ENCODE results near the gene FOXL3.
A peak's percentile ranks its signal among the peaks of the same experiment; 100 is the strongest.
"Not testable (repeated sequence)": the region's sequence is repeated elsewhere in the genome, so short reads cannot be mapped to it uniquely, and the experiment has no call there.

DNA sequence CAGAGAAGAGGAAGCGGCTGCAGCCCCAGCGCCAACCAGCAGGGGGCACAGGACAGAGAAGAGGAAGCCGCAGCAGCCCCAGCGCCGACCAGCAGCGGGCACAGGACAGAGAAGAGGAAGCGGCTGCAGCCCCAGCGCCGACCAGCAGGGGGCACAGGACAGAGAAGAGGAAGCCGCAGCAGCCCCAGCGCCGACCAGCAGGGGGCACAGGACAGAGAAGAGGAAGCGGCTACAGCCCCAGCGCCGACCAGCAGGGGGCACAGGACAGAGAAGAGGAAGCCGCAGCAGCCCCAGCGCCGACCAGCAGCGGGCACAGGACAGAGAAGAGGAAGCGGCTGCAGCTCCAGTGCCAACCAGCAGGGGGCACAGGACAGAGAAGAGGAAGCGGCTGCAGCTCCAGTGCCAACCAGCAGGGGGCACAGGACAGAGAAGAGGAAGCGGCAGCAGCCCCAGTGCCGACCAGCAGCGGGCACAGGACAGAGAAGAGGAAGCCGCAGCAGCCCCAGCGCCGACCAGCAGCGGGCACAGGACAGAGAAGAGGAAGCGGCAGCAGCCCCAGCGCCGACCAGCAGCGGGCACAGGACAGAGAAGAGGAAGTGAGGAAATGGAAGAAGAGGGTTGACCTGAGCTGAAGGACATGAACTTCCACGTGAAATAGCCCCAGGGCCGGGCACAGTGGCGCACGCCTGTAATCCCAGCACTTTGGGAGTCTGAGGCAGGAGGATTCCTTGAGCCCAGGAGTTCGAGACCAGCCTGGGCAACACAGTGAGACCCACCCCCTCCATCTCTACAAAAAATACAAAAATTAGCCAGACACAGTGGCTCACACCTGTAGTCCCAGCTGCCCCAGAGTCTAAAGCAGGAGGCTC lies 26.3 kb upstream of the FOXL3 start:
- TF ChIP-seq POLR2AphosphoS5 (IDR thresholded peaks at IDR 0.05; ENCODE audit: low read depth); EZH2 (IDR thresholded peaks at IDR 0.05; ENCODE audit: low read depth, unreplicated experiment): not testable (repeated sequence)
- TF ChIP-seq, protein P1, sequence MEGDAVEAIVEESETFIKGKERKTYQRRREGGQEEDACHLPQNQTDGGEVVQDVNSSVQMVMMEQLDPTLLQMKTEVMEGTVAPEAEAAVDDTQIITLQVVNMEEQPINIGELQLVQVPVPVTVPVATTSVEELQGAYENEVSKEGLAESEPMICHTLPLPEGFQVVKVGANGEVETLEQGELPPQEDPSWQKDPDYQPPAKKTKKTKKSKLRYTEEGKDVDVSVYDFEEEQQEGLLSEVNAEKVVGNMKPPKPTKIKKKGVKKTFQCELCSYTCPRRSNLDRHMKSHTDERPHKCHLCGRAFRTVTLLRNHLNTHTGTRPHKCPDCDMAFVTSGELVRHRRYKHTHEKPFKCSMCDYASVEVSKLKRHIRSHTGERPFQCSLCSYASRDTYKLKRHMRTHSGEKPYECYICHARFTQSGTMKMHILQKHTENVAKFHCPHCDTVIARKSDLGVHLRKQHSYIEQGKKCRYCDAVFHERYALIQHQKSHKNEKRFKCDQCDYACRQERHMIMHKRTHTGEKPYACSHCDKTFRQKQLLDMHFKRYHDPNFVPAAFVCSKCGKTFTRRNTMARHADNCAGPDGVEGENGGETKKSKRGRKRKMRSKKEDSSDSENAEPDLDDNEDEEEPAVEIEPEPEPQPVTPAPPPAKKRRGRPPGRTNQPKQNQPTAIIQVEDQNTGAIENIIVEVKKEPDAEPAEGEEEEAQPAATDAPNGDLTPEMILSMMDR (conservative IDR thresholded peaks at IDR 0.05; ENCODE audit: low read depth in 2 of 2): peak in 1 of 2 experiments; percentile 33; a peak in 2 of 4 replicates
- TF ChIP-seq, protein P2, sequence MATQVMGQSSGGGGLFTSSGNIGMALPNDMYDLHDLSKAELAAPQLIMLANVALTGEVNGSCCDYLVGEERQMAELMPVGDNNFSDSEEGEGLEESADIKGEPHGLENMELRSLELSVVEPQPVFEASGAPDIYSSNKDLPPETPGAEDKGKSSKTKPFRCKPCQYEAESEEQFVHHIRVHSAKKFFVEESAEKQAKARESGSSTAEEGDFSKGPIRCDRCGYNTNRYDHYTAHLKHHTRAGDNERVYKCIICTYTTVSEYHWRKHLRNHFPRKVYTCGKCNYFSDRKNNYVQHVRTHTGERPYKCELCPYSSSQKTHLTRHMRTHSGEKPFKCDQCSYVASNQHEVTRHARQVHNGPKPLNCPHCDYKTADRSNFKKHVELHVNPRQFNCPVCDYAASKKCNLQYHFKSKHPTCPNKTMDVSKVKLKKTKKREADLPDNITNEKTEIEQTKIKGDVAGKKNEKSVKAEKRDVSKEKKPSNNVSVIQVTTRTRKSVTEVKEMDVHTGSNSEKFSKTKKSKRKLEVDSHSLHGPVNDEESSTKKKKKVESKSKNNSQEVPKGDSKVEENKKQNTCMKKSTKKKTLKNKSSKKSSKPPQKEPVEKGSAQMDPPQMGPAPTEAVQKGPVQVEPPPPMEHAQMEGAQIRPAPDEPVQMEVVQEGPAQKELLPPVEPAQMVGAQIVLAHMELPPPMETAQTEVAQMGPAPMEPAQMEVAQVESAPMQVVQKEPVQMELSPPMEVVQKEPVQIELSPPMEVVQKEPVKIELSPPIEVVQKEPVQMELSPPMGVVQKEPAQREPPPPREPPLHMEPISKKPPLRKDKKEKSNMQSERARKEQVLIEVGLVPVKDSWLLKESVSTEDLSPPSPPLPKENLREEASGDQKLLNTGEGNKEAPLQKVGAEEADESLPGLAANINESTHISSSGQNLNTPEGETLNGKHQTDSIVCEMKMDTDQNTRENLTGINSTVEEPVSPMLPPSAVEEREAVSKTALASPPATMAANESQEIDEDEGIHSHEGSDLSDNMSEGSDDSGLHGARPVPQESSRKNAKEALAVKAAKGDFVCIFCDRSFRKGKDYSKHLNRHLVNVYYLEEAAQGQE (IDR thresholded peaks at IDR 0.05; ENCODE audit: unreplicated experiment): not testable (repeated sequence)

All from GM23338 (cell line).